HepG2 (cell line): ENCODE data around the gene SLIT3. TPM values are rescaled to one million over a fixed set of nuclear protein-coding genes. Genes with fewer than 3 reads are reported as not detected.

Source experiments
- ATAC-seq: fragments of 200-7000 bp; cut with Tn5 transposase; 3 replicates; pipeline ENCODE4 v1.9.1; 2020; ENCODE audit warnings: mild to moderate bottlenecking, moderate library complexity
- BruUV-seq: library from RNA; stranded (reverse); fragments of 400-500 nt; replicated peaks from 2 replicates; lab custom pipeline; 2021; lab: Mats Ljungman, UMichigan
- CTCF ChIA-PET: fragments of 300-600 bp; formaldehyde crosslinking; extraction: SDS; loops from one replicate; lab custom pipeline; 2021; ENCODE audit warnings: low total read pairs, inconsistent platforms, low intra/inter-chr PET ratio; lab: Yijun Ruan, JAX
- POLR2A ChIA-PET: fragments of 350-600 bp; sonication (Branson Sonifier 250); formaldehyde crosslinking; loops from one replicate; lab custom pipeline; 2020; ENCODE audit warnings: antibody characterized with exemption, inconsistent platforms; lab: Yijun Ruan, JAX
- DNase-seq: peaks from one replicate; pipeline ENCODE4 v3.0.0-alpha.2; 2015; ENCODE audit warnings: low spot score
- FAIRE-seq: peaks from 3 replicates; lab custom pipeline; 2011; peaks lifted over from hg19 to GRCh38; lab: Jason Lieb, UNC
- H2AFZ ChIP-seq: one replicate; pipeline ENCODE4 v1.6.1; 2011; ENCODE audit warnings: low read length, inconsistent platforms
- H3K27ac ChIP-seq: fragments of 300-600 bp; 3 replicates; pipeline ENCODE4 v1.8.0; 2011; ENCODE audit warnings: mixed run types, mild to moderate bottlenecking, mixed read lengths, low read length, inconsistent platforms; ENCODE audit not compliant: insufficient read depth; ENCODE audit errors: extremely low read length
- H3K27me3 ChIP-seq, 2 experiments: fragments of 200-600 bp in 1 of 2; 2 replicates in 1 of 2; 3 replicates in 1 of 2; pipeline versions ENCODE4 v1.6.0 to v1.8.0; 2011; ENCODE audit warnings: low read length in 2 of 2, mild to moderate bottlenecking in 2 of 2, moderate library complexity in 2 of 2, inconsistent platforms in 1 of 2; ENCODE audit not compliant: insufficient read depth in 2 of 2, control insufficient read depth in 1 of 2
- H3K36me3 ChIP-seq, 2 experiments: fragments of 200-600 bp in 1 of 2; replicated peaks in 1 of 2; 2 replicates in 1 of 2; 3 replicates in 1 of 2; pipeline versions ENCODE4 v1.5.1 to v1.8.0; 2011; ENCODE audit warnings: low read length in 2 of 2, inconsistent platforms in 1 of 2; ENCODE audit not compliant: insufficient read depth in 2 of 2, control insufficient read depth in 1 of 2
- H3K4me1 ChIP-seq: 2 replicates; pipeline ENCODE4 v1.5.1; 2012; ENCODE audit warnings: low read length, inconsistent platforms; ENCODE audit not compliant: insufficient read depth
- H3K4me2 ChIP-seq: 2 replicates; pipeline ENCODE4 v1.6.0; 2011; ENCODE audit warnings: low read depth, low read length, inconsistent platforms
- H3K4me3 ChIP-seq, 3 experiments: fragments of 200-600 bp in 1 of 3; sonication (generic), shearing (Covaris generic) in 1 of 3; replicated peaks in 1 of 3; 2 replicates each; pipeline ENCODE4 v1.5.1; 2011 to 2016; ENCODE audit warnings: low read length in 3 of 3, inconsistent platforms in 2 of 3, low read depth in 2 of 3, mild to moderate bottlenecking in 2 of 3, control low read depth in 1 of 3, mixed read lengths in 1 of 3; ENCODE audit not compliant: insufficient read depth in 1 of 3
- H3K79me2 ChIP-seq: one replicate; pipeline ENCODE4 v1.6.1; 2011; ENCODE audit warnings: low read length, inconsistent platforms; ENCODE audit not compliant: insufficient read depth
- H3K9ac ChIP-seq: 2 replicates; pipeline ENCODE4 v1.6.0; 2011; ENCODE audit warnings: mild to moderate bottlenecking, low read depth, low read length, inconsistent platforms; ENCODE audit not compliant: insufficient read depth
- H3K9me3 ChIP-seq: 2 replicates; pipeline ENCODE4 v1.5.1; 2012; ENCODE audit warnings: mild to moderate bottlenecking, low read length
- H4K20me1 ChIP-seq: 2 replicates; pipeline ENCODE4 v1.6.0; 2011; ENCODE audit warnings: inconsistent platforms, mild to moderate bottlenecking, low read length, moderate library complexity; ENCODE audit not compliant: insufficient read depth
- DPF2 ChIP-seq: sonication (generic); formaldehyde crosslinking; IDR thresholded peaks from 2 replicates; pipeline ENCODE4 v1.4.0; 2020; ENCODE audit warnings: mild to moderate bottlenecking, low read depth, missing genetic modification reagents, borderline replicate concordance
- ETV5 ChIP-seq: IDR thresholded peaks from 2 replicates; pipeline ENCODE4 v1.6.1; 2018; ENCODE audit warnings: missing biosample characterization, missing genetic modification reagents, inconsistent platforms, borderline replicate concordance
- FOXA1 ChIP-seq, 2 experiments: fragments of 450-650 bp in 1 of 2; sonication (generic) in 1 of 2; formaldehyde crosslinking in 1 of 2; IDR thresholded peaks; 2 replicates each; pipeline versions ENCODE4 v1.4.0 to v1.6.1; 2016 to 2020; ENCODE audit warnings: missing genetic modification reagents in 1 of 2
- HNF4A ChIP-seq: sonication (generic); formaldehyde crosslinking; IDR thresholded peaks from 2 replicates; pipeline ENCODE4 v1.4.0; 2020; ENCODE audit warnings: missing genetic modification reagents
- KDM2A ChIP-seq: sonication (generic); formaldehyde crosslinking; IDR thresholded peaks from 2 replicates; pipeline ENCODE4 v1.4.0; 2020; ENCODE audit warnings: low read depth, missing genetic modification reagents, borderline replicate concordance
- KDM6A ChIP-seq: IDR thresholded peaks from 2 replicates; pipeline ENCODE4 v1.6.1; 2016; ENCODE audit warnings: low read depth
- MYNN ChIP-seq: sonication (generic); formaldehyde crosslinking; IDR thresholded peaks from 2 replicates; pipeline ENCODE4 v1.4.0; 2020; ENCODE audit warnings: mild to moderate bottlenecking, low read depth, missing genetic modification reagents
- STAT5B ChIP-seq: sonication (generic); formaldehyde crosslinking; IDR thresholded peaks from 2 replicates; pipeline ENCODE4 v1.4.0; 2020; ENCODE audit warnings: missing genetic modification reagents
- ZBTB7A ChIP-seq: sonication (generic); formaldehyde crosslinking; IDR thresholded peaks from 2 replicates; pipeline ENCODE4 v1.8.0; 2022; ENCODE audit warnings: mild to moderate bottlenecking, missing genetic modification reagents
- ZNF264 ChIP-seq: sonication (generic); formaldehyde crosslinking; IDR thresholded peaks from 2 replicates; pipeline ENCODE4 v1.4.0; 2020; ENCODE audit warnings: missing genetic modification reagents
- ZNF44 ChIP-seq: sonication (generic); formaldehyde crosslinking; IDR thresholded peaks from 2 replicates; pipeline ENCODE4 v1.5.1; 2020; ENCODE audit warnings: mild to moderate bottlenecking, missing genetic modification reagents
- ZNF564 ChIP-seq: sonication (generic); formaldehyde crosslinking; IDR thresholded peaks from 2 replicates; pipeline ENCODE4 v1.8.1; 2023; ENCODE audit warnings: mild to moderate bottlenecking, missing genetic modification reagents
- ZNF891 ChIP-seq: sonication (generic); formaldehyde crosslinking; IDR thresholded peaks from 2 replicates; pipeline ENCODE4 v1.5.0; 2020; ENCODE audit warnings: mild to moderate bottlenecking, missing genetic modification reagents
- WGBS: methylation state at CpG from one replicate; pipeline ENCODE4 v1.1.6; 2017; ENCODE audit warnings: low lambda C conversion rate; 5-methylcytosine and 5-hydroxymethylcytosine counted together
- in situ Hi-C: cut with HindIII; loops from 2 replicates; pipeline ENCODE4 v1.10.0; 2017; ENCODE audit warnings: low pct_unique_long_range_greater_than_20kb; ENCODE audit not compliant: extremely low pct_ligation_motif_present
- intact Hi-C: fragments of 100-400 bp; cut with micrococcal nuclease; formaldehyde crosslinking; loops from one replicate; pipeline ENCODE4 v1.10.0; 2022; ENCODE audit not compliant: unreplicated experiment
- polyA plus RNA-seq, 8 experiments: library from polyadenylated mRNA; depleted of rRNA in 3 of 8; stranded (reverse) in 7 of 8; unstranded in 1 of 8; fragments of >200 nt; fragmentation: Illumina TruSeq in 4 of 8; extraction: Trizol in 4 of 8; gene quantifications; 2 replicates each; pipeline versions ENCODE4 v1.2.1 to v1.2.3, GENCODE V29; 2011 to 2016; ENCODE audit warnings: low read depth in 4 of 8, missing spikeins in 1 of 8, mixed read lengths in 1 of 8; ENCODE audit not compliant: insufficient read depth in 1 of 8
- total RNA-seq, 5 experiments: library from RNA; depleted of rRNA; stranded (reverse); fragments of >200 nt; fragmentation: Illumina TruSeq; extraction: Trizol; gene quantifications; 2 replicates each; pipeline ENCODE4 v1.2.3, GENCODE V29; 2016; ENCODE audit warnings: low read depth in 1 of 5
- TF ChIP-seq, protein P1 (sequence below), 2 experiments: fragments of 450-650 bp in 1 of 2; sonication (generic) in 1 of 2; formaldehyde crosslinking; IDR thresholded peaks; 2 replicates each; pipeline versions ENCODE4 v1.5.0 to v1.8.0; 2020 to 2022; ENCODE audit warnings: mild to moderate bottlenecking in 1 of 2, missing genetic modification reagents in 1 of 2
- TF ChIP-seq, protein P2 (sequence below): sonication (generic); formaldehyde crosslinking; IDR thresholded peaks from 2 replicates; pipeline ENCODE4 v1.4.0; 2020; ENCODE audit warnings: missing genetic modification reagents; ENCODE audit errors: not compliant biosample characterization
- TF ChIP-seq, protein P3 (sequence below): sonication (generic); formaldehyde crosslinking; IDR thresholded peaks from 2 replicates; pipeline ENCODE4 v1.8.1; 2022; ENCODE audit warnings: mild to moderate bottlenecking, missing genetic modification reagents

Gene SLIT3
- total and polyA plus RNA-seq, 2 of the 13 experiments (the other 11 are each of a cell fraction or from before 2014, with no cell fraction given) = not detected

DNA sequence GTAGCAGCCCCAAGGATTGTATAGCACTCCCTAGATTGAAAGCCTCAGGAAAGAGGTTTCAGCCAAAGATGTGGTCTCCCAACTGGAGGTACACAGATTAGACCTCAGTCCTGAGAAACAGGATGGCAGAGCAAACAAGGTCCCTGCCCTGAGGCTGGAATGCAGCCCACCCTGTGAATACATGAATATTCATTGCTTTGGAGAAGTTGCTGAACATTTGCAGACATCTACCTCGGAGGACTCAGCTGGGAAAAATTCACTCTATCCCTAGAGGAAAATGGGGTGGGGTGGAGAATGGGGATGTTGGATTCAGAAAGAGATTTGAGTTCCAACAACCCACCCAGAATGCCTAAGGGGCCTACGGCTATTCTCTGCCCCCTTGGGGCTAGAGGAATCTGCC is 129.4 kb downstream of the SLIT3 start:
- no peaks in the 10 kb centered on the region for H3K79me2 ChIP-seq
- no peak for DNase-seq
- H3K4me3 ChIP-seq = no peak overlapping the region
- in situ Hi-C loops (no loop called here), intact Hi-C loops (no loop called here)
- no peak overlapping the region for H3K4me2 ChIP-seq
- no peaks in the 10 kb centered on the region for H3K36me3 ChIP-seq
- no peaks in the 10 kb centered on the region; a peak in 2 of 5 replicates for H3K27me3 ChIP-seq
- POLR2A ChIA-PET = no interaction called here
- no peaks in the 10 kb centered on the region for H3K9me3 ChIP-seq
- H4K20me1 ChIP-seq = no peaks in the 10 kb centered on the region
- no peak overlapping the region for H2AFZ ChIP-seq
- TF ChIP-seq, protein P1, sequence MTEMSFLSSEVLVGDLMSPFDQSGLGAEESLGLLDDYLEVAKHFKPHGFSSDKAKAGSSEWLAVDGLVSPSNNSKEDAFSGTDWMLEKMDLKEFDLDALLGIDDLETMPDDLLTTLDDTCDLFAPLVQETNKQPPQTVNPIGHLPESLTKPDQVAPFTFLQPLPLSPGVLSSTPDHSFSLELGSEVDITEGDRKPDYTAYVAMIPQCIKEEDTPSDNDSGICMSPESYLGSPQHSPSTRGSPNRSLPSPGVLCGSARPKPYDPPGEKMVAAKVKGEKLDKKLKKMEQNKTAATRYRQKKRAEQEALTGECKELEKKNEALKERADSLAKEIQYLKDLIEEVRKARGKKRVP (CRISPR knock-in tag; IDR thresholded peaks at IDR 0.05) = no peak
- TF ChIP-seq, protein P2, sequence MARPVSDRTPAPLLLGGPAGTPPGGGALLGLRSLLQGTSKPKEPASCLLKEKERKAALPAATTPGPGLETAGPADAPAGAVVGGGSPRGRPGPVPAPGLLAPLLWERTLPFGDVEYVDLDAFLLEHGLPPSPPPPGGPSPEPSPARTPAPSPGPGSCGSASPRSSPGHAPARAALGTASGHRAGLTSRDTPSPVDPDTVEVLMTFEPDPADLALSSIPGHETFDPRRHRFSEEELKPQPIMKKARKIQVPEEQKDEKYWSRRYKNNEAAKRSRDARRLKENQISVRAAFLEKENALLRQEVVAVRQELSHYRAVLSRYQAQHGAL (CRISPR knock-in tag) = no peak
- TF ChIP-seq FOXA1 (IDR thresholded peaks at IDR 0.05) (no peak), FOXA1 (CRISPR knock-in tag; IDR thresholded peaks at IDR 0.05) (no peak), HNF4A (CRISPR knock-in tag) (no peak), KDM6A (CRISPR knock-in tag) (no peak), ZNF44 (CRISPR knock-in tag) (no peak), ETV5 (CRISPR knock-in tag) (no peak)
- no peak for ATAC-seq
- peaks cover 11% of the 10 kb centered on the region for H3K4me1 ChIP-seq
- no peak for FAIRE-seq
- CTCF ChIA-PET = no interaction called here
- no peak overlapping the region for H3K9ac ChIP-seq
- no TSS peak for BruUV-seq
- no peak overlapping the region for H3K27ac ChIP-seq
- WGBS = 21% methylated on average over 2 of the region's 2 CpGs

DNA sequence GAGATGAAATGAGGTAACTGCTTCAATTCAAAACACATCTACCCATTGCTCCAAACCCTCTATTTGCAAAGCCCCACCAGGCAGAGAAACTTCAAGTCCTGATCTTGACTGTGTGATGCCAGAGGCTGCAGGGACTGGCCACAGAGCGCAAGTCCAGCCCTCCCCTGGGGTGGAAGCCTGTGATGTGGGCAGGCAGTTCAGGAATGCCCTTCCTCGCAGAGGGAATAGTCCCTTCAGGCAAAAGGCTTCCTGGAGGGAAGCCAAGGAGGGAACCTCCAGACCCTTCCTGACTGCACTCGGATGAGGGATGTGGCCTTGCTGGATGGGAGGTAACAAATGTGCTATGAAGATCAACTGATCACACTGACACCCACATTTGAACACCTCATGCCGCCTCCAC is 131.2 kb downstream of the SLIT3 start:
- H3K4me2 ChIP-seq = no peak overlapping the region
- H3K4me1 ChIP-seq = no peaks in the 10 kb centered on the region
- ATAC-seq (no peak), FAIRE-seq (no peak), DNase-seq (no peak)
- ChIA-PET CTCF (no interaction called here), POLR2A (no interaction called here)
- intact Hi-C loops = no loop called here
- H3K9me3 ChIP-seq = no peaks in the 10 kb centered on the region
- in situ Hi-C loops = no loop called here
- WGBS = 40% methylated on average over 1 of the region's 4 CpGs
- no peak overlapping the region for H3K4me3 ChIP-seq
- H2AFZ ChIP-seq = no peak overlapping the region
- no peak overlapping the region for H3K27ac ChIP-seq
- H3K36me3 ChIP-seq = no peaks in the 10 kb centered on the region
- TF ChIP-seq, protein P3, sequence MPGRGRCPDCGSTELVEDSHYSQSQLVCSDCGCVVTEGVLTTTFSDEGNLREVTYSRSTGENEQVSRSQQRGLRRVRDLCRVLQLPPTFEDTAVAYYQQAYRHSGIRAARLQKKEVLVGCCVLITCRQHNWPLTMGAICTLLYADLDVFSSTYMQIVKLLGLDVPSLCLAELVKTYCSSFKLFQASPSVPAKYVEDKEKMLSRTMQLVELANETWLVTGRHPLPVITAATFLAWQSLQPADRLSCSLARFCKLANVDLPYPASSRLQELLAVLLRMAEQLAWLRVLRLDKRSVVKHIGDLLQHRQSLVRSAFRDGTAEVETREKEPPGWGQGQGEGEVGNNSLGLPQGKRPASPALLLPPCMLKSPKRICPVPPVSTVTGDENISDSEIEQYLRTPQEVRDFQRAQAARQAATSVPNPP (CRISPR knock-in tag) = no peak
- no peak for TF ChIP-seq ZBTB7A (CRISPR knock-in tag)
- TF ChIP-seq MYNN (CRISPR knock-in tag) = no peak
- TF ChIP-seq KDM2A (CRISPR knock-in tag) = no peak
- TF ChIP-seq ZNF564 = no peak
- TF ChIP-seq DPF2 = no peak
- TF ChIP-seq ZNF44 (CRISPR knock-in tag) = no peak
- no peak for TF ChIP-seq STAT5B (CRISPR knock-in tag)
- TF ChIP-seq ZNF264 (CRISPR knock-in tag) = no peak
- no peak for TF ChIP-seq ZNF891 (CRISPR knock-in tag)
- no peaks in the 10 kb centered on the region for H4K20me1 ChIP-seq
- no TSS peak for BruUV-seq
- H3K79me2 ChIP-seq = no peaks in the 10 kb centered on the region
- H3K9ac ChIP-seq = no peak overlapping the region
- no peaks in the 10 kb centered on the region; a peak in 2 of 5 replicates for H3K27me3 ChIP-seq
